ENCODE results near the gene ATIC.

GRCh38 chr2:215359576-215359922 lies 47.7 kb downstream of the ATIC start:
- TF ChIP-seq ATF3 (IDR thresholded peaks at IDR 0.05; ENCODE audit: insufficient read depth, low read depth, low read length) = no peak
- TF ChIP-seq SIN3A (conservative IDR thresholded peaks at IDR 0.05 in 1 of 2, IDR thresholded peaks at IDR 0.05 in 1 of 2; ENCODE audit: low read depth in 1 of 2, low read length in 2 of 2) = no peak
- TF ChIP-seq RFX5 (IDR thresholded peaks at IDR 0.05; ENCODE audit: borderline replicate concordance, low read depth, low read length) = no peak
- no peak for TF ChIP-seq JUN (IDR thresholded peaks at IDR 0.05; ENCODE audit: low read depth, low read length)
- TF ChIP-seq POLR2A (IDR thresholded peaks at IDR 0.05; ENCODE audit: control extremely low read depth in 1 of 2, low read depth in 2 of 2, low read length in 2 of 2) = no peak
